Astrocyte (in vitro differentiated cells and primary cell): ENCODE data around the gene PGS1.

Source experiments
- EZH2 ChIP-seq: IDR thresholded peaks from 2 replicates; pipeline ENCODE4 v1.6.1; 2012; ENCODE audit warnings: mild to moderate bottlenecking, low read length, inconsistent platforms; ENCODE audit not compliant: insufficient read depth
- TF ChIP-seq, protein P1 (sequence below): IDR thresholded peaks from 2 replicates; pipeline ENCODE4 v1.5.1; 2011; ENCODE audit warnings: low read depth, mild to moderate bottlenecking, inconsistent platforms, low read length, moderate library complexity; ENCODE audit not compliant: insufficient read depth

- TF ChIP-seq, protein P1, sequence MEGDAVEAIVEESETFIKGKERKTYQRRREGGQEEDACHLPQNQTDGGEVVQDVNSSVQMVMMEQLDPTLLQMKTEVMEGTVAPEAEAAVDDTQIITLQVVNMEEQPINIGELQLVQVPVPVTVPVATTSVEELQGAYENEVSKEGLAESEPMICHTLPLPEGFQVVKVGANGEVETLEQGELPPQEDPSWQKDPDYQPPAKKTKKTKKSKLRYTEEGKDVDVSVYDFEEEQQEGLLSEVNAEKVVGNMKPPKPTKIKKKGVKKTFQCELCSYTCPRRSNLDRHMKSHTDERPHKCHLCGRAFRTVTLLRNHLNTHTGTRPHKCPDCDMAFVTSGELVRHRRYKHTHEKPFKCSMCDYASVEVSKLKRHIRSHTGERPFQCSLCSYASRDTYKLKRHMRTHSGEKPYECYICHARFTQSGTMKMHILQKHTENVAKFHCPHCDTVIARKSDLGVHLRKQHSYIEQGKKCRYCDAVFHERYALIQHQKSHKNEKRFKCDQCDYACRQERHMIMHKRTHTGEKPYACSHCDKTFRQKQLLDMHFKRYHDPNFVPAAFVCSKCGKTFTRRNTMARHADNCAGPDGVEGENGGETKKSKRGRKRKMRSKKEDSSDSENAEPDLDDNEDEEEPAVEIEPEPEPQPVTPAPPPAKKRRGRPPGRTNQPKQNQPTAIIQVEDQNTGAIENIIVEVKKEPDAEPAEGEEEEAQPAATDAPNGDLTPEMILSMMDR: no peak
- no peak for TF ChIP-seq EZH2
Measured at GRCh38 chr17:78399693-78400144, 21.3 kb downstream of the PGS1 start.
